ENCODE measurements around the gene SFSWAP.
A peak's percentile ranks its signal among the peaks of the same experiment; 100 is the strongest.
"Not testable (repeated sequence)": the region's sequence is repeated elsewhere in the genome, so short reads cannot be mapped to it uniquely, and the experiment has no call there.

SFSWAP gene

DNA sequence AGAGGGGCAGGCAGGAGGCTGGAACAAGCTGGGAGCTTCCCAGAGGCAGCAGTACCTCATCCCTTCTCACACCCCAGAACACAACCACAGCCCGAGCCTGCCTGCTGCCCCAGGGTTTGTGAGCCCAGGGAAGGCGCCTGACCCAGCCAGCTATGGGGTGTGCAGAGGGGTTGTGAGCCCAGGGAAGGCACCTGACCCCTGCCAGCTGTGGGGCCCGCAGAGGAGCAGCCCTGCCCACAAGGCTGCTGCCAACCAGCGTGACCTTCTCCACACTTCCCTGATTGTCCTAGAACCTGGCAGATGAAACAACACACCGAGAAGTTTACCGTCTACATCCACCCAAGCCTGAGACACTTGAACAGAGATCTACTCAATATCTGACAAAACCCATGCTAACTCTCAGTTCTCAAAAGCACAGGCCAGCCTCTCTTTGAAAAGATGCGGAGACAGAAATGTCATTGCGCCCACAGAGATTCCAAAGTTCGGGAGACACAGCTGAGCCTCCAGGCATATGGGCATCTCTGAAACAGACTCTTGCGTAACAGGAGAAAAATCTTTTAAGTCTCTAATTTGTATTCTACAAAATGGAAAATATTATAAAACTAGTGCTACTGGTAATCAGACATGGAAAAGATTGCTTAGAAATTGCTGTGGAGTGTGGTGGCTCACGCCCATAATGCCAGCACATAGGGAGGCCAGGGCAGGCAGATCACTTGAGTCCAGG is 47.3 kb downstream of the SFSWAP start:
- no peak for DNase-seq (ENCODE audit: low read depth in 2 of 2)

DNA sequence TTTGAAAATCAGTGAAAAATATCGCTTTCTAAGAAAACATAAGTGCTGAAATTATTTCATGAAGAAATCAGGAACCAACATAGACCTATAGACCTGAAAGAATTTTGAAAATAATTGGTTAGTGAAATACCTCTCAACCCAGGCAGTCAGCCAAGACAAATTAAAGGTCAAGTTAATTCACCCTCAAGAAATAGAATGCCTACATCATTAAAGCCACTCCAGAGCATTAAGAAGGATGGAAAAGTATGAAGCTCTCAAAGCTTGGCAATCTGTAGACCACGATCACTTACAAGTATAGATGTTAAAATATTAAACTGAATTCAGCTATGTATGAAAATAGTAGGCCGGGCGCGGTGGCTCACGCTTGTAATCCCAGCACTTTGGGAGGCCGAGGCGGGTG is 48.3 kb downstream of the SFSWAP start:
- no peak for DNase-seq (ENCODE audit: low read depth in 2 of 2)

GRCh38 chr12:131761638-131762037 is 50.7 kb downstream of the SFSWAP start:
- DNase-seq (ENCODE audit: low read depth in 2 of 2), result no peak

- no peak for DNase-seq (ENCODE audit: low read depth in 2 of 2)
These were observed 53.8 kb downstream of the SFSWAP start for GRCh38 chr12:131764738-131765137.

DNA sequence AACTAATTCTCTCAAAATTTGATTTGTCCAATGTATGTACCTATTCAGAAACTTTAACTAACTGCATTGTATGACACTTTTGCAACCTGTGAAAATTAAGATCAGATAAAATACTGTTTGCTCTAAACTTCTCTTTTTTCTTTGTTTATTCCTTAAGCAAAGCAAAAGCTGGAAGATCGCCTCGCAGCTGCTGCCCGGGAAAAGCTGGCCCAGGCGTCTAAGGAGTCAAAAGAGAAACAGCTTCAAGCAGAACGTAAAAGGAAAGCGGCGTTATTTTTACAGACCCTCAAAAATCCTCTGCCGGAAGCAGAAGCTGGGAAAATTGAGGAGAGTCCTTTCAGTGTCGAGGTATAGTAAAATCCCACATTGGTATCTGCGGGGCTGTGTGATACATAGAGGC is 55.1 kb downstream of the SFSWAP start:
- no peak for DNase-seq (ENCODE audit: low read depth in 2 of 2)

DNA sequence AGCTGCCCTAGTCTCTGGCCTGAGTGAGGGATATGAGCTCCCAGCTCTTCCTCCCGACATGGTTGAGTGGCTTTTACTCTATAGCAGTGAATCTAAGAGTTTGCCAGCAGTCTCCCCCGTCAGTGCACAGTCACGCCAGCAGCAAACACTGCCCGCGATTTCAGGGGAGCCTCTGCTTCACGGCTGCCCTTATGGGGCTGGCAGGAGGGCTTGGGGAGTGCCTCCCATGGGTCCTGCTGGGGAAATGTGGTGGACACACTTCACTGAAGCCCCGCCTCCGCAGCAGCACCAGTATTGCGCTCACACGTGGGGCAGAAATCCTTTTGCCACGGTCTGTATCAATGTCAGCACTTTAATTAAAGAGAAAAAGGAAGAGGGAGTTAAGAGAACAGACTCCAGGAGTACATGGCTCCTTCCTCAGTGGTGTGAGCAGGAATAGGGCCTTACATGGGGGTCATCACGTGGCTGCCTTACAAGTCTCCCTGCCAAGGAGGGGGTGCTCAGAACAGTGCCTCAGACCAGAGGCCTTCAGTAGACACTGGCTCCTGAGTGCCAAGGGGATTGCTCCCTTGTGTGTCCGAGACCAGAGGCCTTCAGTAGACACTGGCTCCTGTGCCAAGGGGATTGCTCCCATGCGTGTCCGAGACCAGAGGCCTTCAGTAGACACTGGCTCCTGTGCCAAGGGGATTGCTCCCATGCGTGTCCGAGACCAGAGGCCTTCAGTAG is 55.7 kb downstream of the SFSWAP start:
- no peak for DNase-seq (ENCODE audit: low read depth in 2 of 2)

DNA sequence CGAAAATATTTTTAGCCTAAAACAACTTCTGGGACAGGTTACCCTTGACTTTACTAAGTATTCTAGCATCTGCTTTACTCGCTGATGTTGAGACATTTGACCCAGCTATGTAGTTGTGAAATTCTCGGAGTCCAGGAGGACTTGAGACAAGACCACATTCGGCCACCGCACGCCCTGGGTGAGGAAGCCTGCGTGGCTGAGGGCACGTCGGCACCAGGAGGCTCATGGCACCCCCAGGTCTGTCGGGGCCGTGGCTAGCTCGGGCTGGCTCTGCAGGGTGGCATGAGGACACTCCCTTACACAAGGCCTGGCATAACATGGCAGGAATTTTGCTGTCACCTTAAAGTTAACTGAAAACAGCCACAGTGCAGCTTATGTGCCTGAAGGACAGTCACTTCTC is 59.2 kb downstream of the SFSWAP start:
- no peak for DNase-seq (ENCODE audit: low read depth in 2 of 2)

- DNase-seq (ENCODE audit: low read depth in 2 of 2), result no peak
These were observed 61.1 kb downstream of the SFSWAP start for GRCh38 chr12:131771965-131772364.

DNA sequence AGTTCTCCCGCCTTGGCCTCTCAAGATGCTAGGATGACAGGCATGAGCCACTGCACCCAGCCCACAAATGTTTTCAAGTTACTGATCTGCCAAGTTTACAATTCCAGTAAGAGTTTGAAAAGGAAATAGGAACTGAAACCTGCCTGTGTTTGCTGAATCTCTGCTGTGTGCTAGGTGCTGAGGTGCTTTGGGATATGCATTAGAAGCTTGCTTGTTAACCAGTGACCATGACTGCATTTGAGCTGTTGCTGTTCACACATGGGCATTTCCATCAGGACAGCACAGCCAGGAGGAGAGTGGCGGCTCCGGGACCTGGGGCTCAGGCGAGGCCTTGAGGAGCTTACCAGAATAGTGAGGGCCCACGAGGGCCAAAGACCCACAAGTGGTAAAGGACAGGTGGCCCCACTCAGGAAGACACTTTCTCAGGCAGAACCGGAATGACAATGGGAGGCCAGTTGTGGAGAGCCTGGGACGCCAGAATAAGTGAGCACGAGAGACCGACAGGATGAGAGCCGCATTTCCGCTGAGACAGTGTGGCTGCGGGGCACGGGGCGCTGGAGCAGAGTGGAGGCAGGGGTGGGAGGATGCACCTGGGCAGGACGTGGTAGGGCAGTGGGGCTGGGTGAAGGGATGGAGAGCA is 62.8 kb downstream of the SFSWAP start:
- DNase-seq (ENCODE audit: low read depth in 2 of 2), result no peak

DNA sequence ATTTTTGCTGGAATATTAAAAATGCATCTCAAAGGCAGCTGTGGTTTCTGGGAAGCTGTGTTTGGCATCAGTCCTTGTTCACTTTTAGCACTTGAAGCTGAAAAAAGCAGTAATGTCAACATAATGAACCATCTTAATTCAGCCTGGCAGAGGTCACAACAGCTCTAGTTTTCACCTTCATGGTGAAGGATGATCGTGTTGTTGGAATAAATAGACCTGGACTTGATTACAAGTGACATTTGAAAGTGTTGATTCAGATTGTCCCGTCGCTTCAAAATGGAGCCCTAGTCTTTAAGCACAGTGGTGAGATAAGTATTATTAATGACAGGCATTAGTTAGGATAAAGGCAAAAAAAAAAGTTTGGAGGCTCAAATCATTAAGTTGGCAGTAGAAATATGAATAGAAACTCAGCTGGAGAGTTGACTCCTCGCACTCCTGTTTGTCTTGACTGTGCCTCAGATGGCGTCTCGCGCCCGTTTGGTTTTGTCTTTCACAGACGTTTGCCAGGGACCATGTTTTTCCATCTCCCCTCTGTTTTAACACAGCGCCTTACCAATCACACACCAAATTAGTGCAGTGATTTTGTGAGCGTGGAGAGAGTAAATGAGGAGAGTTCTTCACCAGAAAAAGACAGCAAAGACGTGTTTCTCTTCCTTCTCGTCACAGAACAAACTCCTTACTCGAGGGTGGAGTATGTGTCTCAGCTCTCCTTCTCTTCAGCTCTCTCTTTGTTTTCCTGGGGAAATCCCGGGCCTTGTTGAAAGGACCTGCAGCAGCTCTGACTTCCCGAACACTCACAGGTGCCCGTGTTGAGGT is 63.9 kb downstream of the SFSWAP start:
- no peak for DNase-seq (ENCODE audit: low read depth in 2 of 2)

DNA sequence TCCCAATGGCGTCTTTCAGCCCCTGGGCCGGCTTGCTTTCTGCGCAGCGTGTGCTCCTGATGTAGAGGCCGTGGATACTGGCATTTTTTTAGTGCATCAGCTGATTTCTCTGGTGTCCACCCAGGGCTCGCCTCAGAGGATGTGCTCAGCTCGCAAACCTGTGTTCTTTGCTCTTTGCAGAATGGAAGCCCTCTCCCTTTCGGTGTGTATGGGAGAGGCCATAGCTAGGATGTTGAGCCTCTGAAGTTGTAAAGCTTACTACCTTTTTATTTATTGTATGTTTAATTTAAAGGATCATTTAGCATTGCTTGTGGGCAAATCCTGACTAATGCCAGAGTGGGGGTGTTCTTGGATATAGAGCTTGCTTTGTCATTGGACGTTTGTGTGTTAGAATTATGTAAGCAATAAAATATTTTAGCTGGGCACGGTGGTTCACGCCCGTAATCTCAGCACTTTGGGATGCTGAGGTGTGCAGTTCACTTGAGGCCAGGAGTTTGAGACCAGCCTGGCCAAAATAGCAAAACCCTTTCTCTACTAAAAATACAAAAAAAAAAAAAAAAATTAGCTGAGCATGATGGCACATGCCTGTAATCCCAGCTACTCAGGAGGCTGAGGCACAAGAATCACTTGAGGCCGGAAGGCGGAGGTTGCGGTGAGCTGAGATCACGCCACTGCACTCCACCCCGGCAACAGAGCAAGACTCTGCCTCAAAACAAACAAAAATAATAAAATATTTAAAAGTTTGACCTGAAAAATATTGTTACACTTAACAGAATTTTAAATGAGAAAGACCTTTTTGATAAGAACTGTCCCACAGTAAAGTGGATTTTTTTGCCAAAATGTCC is 64.7 kb downstream of the SFSWAP start:
- DNase-seq (ENCODE audit: low read depth in 2 of 2), result no peak

GRCh38 chr12:131776237-131776889 is 65.5 kb downstream of the SFSWAP start:
- no peak for DNase-seq (ENCODE audit: low read depth in 2 of 2)

- DNase-seq (ENCODE audit: low read depth in 2 of 2), result not testable (repeated sequence)
These were observed 66.4 kb downstream of the SFSWAP start for GRCh38 chr12:131777269-131777668.

GRCh38 chr12:131779027-131779426 is 68.1 kb downstream of the SFSWAP start:
- DNase-seq (ENCODE audit: low read depth in 2 of 2), result no peak

DNA sequence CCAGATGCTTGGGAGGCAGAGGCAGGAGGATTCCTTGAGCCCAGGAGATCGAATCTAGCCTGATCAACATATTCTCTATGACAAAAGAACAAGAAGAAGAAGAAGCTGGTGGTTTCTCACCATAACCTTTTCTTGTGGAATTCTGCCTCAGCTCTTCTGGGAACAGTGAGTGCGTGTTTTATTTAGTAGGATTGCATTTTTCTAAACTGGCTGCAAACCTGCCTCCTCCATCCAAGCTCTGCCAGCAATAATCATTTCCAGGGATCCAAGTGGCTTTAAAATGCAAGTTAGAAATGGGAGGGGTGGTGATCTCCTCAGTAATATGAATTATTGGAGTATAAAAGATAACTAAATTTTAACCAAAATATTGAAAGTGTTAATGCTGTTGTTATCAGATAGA is 71.2 kb downstream of the SFSWAP start:
- DNase-seq (ENCODE audit: low read depth in 2 of 2), result no peak

GRCh38 chr12:131783915-131784541 is 73.1 kb downstream of the SFSWAP start:
- peak; percentile 46 to 52 for DNase-seq (ENCODE audit: low read depth in 2 of 2)

GRCh38 chr12:131784909-131785762 is 74.2 kb downstream of the SFSWAP start:
- no peak for DNase-seq (ENCODE audit: low read depth in 2 of 2)

DNA sequence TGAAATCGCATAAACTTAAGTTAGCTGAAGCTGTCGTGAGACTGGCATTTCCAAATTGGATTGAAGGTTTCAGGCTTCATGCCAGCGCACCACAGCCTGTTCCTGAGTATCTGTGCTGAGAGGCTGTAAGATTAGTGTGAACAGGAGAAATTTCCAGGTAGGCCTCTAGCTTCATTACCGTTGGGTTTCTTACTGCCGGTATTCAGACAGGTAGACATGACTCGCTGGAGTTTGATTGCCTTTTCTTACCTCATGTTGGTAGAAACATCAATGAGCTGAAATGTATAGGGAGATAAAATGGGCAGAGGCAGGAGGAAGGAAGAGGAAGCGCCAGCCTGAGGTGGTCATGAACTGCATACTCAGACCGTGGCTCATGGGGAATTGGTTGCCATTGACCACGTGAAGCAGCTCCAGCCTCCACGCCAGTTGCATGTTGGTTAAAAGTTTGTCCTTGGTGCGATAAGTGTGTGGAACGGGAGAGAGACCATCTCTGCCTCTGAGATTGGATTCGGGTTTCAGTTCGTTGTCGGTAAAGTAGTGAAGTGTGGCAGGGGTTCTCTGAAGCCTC is 75.0 kb downstream of the SFSWAP start:
- no peak for DNase-seq (ENCODE audit: low read depth in 2 of 2)

GRCh38 chr12:131786331-131786730 is 75.4 kb downstream of the SFSWAP start:
- no peak for DNase-seq (ENCODE audit: low read depth in 2 of 2)

All from fibroblast of skin of left quadriceps (primary cell).